SK-N-SH (cell line): ENCODE data around the gene PNKD.

Source experiments
- EP300 ChIP-seq, 2 experiments: IDR thresholded peaks; 2 replicates each; pipeline versions ENCODE4 v1.4.0 to v1.6.1; 2012; ENCODE audit warnings: borderline replicate concordance in 1 of 2, low read depth in 1 of 2, low read length in 1 of 2
- EZH2phosphoT487 ChIP-seq: fragments of 200-600 bp; sonication (generic); IDR thresholded peaks from 2 replicates; pipeline ENCODE4 v1.6.1; 2017; ENCODE audit warnings: low read depth, mixed run types, mild to moderate bottlenecking, antibody characterized with exemption, moderate library complexity, borderline replicate concordance
- MEF2A ChIP-seq: IDR thresholded peaks from 2 replicates; pipeline ENCODE4 v1.4.0; 2012; ENCODE audit warnings: low read depth, borderline replicate concordance
- NFIC ChIP-seq: IDR thresholded peaks from 2 replicates; pipeline ENCODE4 v1.4.0; 2012; ENCODE audit warnings: borderline replicate concordance
- POLR2AphosphoS5 ChIP-seq: IDR thresholded peaks from 2 replicates; pipeline ENCODE4 v1.6.1; 2012; ENCODE audit warnings: low read depth, low read length
- RFX5 ChIP-seq: IDR thresholded peaks from 2 replicates; pipeline ENCODE4 v1.6.1; 2012; ENCODE audit warnings: mild to moderate bottlenecking, improper control_type of control experiment, low read length
- SIN3A ChIP-seq: IDR thresholded peaks from 2 replicates; pipeline ENCODE4 v1.6.1; 2012; ENCODE audit warnings: low read depth, mild to moderate bottlenecking, low read length, moderate library complexity, borderline replicate concordance
- TEAD4 ChIP-seq: IDR thresholded peaks from 2 replicates; pipeline ENCODE4 v1.4.0; 2012; ENCODE audit warnings: mild to moderate bottlenecking, borderline replicate concordance; ENCODE audit not compliant: insufficient read depth
- YY1 ChIP-seq: IDR thresholded peaks from 2 replicates; pipeline ENCODE4 v1.4.0; 2012; ENCODE audit warnings: low read depth, mild to moderate bottlenecking
- TF ChIP-seq, protein P1 (sequence below): fragments of 200-600 bp; sonication (generic); IDR thresholded peaks from 2 replicates; pipeline ENCODE4 v1.6.1; 2017; ENCODE audit warnings: antibody characterized with exemption, mild to moderate bottlenecking, moderate library complexity
- TF ChIP-seq, protein P2 (sequence below): IDR thresholded peaks from 2 replicates; pipeline ENCODE4 v1.4.0; 2012; ENCODE audit warnings: low read depth
- TF ChIP-seq, protein P3 (sequence below): IDR thresholded peaks from 2 replicates; pipeline ENCODE4 v1.6.1; 2012; ENCODE audit warnings: mild to moderate bottlenecking, low read depth, low read length, moderate library complexity
- TF ChIP-seq, protein P4 (sequence below): IDR thresholded peaks from 2 replicates; pipeline ENCODE4 v1.4.0; 2012; ENCODE audit warnings: low read depth, borderline replicate concordance

DNA sequence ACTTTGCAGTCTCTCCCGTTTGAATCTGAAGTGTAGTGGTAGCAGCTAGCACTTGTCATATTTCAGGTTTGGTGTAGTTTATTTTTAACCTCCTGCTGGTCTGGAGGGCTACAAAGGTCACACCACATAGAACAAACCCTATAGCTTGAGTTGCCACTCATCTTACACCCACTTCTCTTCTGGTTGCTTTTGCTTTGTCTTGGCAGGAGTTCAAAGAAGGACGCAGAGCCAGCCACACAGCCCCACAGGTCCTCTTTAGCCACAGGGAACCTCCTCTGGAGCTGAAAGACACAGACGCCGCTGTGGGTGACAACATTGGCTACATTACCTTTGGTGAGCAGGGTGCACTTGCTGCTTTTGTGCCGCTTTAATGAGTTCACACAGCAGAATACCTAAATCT lies 25.1 kb upstream of the PNKD start:
- TF ChIP-seq, protein P1, sequence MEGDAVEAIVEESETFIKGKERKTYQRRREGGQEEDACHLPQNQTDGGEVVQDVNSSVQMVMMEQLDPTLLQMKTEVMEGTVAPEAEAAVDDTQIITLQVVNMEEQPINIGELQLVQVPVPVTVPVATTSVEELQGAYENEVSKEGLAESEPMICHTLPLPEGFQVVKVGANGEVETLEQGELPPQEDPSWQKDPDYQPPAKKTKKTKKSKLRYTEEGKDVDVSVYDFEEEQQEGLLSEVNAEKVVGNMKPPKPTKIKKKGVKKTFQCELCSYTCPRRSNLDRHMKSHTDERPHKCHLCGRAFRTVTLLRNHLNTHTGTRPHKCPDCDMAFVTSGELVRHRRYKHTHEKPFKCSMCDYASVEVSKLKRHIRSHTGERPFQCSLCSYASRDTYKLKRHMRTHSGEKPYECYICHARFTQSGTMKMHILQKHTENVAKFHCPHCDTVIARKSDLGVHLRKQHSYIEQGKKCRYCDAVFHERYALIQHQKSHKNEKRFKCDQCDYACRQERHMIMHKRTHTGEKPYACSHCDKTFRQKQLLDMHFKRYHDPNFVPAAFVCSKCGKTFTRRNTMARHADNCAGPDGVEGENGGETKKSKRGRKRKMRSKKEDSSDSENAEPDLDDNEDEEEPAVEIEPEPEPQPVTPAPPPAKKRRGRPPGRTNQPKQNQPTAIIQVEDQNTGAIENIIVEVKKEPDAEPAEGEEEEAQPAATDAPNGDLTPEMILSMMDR, result no peak
- TF ChIP-seq RFX5 (no peak), YY1 (no peak), TEAD4 (no peak), POLR2AphosphoS5 (no peak), SIN3A (no peak), EP300 (IDR thresholded peaks at IDR 0.05; ENCODE audit: borderline replicate concordance in 1 of 2, low read depth in 1 of 2, low read length in 1 of 2) (no peak), MEF2A (no peak), NFIC (no peak), EZH2phosphoT487 (no peak)
- TF ChIP-seq, protein P2, sequence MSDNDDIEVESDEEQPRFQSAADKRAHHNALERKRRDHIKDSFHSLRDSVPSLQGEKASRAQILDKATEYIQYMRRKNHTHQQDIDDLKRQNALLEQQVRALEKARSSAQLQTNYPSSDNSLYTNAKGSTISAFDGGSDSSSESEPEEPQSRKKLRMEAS, result no peak
- TF ChIP-seq, protein P3, sequence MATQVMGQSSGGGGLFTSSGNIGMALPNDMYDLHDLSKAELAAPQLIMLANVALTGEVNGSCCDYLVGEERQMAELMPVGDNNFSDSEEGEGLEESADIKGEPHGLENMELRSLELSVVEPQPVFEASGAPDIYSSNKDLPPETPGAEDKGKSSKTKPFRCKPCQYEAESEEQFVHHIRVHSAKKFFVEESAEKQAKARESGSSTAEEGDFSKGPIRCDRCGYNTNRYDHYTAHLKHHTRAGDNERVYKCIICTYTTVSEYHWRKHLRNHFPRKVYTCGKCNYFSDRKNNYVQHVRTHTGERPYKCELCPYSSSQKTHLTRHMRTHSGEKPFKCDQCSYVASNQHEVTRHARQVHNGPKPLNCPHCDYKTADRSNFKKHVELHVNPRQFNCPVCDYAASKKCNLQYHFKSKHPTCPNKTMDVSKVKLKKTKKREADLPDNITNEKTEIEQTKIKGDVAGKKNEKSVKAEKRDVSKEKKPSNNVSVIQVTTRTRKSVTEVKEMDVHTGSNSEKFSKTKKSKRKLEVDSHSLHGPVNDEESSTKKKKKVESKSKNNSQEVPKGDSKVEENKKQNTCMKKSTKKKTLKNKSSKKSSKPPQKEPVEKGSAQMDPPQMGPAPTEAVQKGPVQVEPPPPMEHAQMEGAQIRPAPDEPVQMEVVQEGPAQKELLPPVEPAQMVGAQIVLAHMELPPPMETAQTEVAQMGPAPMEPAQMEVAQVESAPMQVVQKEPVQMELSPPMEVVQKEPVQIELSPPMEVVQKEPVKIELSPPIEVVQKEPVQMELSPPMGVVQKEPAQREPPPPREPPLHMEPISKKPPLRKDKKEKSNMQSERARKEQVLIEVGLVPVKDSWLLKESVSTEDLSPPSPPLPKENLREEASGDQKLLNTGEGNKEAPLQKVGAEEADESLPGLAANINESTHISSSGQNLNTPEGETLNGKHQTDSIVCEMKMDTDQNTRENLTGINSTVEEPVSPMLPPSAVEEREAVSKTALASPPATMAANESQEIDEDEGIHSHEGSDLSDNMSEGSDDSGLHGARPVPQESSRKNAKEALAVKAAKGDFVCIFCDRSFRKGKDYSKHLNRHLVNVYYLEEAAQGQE, result no peak
- TF ChIP-seq, protein P4, sequence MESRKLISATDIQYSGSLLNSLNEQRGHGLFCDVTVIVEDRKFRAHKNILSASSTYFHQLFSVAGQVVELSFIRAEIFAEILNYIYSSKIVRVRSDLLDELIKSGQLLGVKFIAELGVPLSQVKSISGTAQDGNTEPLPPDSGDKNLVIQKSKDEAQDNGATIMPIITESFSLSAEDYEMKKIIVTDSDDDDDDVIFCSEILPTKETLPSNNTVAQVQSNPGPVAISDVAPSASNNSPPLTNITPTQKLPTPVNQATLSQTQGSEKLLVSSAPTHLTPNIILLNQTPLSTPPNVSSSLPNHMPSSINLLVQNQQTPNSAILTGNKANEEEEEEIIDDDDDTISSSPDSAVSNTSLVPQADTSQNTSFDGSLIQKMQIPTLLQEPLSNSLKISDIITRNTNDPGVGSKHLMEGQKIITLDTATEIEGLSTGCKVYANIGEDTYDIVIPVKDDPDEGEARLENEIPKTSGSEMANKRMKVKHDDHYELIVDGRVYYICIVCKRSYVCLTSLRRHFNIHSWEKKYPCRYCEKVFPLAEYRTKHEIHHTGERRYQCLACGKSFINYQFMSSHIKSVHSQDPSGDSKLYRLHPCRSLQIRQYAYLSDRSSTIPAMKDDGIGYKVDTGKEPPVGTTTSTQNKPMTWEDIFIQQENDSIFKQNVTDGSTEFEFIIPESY, result no peak
